ENCODE results near the gene TRPV2.

DNA sequence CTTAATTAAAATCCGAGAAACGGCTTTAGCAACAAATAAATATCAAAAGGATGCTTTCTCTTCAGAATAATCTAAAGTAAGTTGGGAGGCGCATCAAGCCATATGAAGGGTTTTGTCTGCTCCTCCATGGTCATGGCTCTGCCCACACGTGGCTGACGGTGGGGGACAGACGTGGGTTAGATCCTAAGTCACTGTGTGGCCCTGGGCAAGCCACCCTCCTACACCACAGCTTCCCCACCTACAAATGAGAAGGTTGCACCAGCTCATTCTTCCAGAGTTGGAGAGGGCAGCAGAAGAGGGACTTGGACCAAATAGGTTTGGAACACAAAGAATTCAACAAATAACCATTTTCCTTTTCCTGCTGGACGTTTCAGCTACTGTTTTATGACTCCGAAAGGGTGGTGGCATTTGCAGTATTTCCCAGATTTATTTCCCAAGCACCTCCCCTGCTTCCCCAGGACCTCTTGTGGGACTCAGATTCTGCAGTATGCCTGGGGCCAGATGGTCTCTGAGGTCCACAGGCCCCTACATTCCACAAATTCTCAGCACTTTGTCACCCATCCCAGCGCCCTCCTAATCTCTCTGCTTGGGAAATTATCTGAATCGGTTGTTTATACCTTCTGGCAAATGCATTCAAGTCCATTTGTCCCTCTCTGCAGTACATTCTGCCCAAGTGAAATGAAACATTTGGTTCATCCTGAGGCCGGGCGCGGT, 58.8 kb downstream of the TRPV2 start:
- TF ChIP-seq TAF1 (IDR thresholded peaks at IDR 0.05; ENCODE audit: borderline replicate concordance, low read depth, low read length) (no peak), POLR2A (IDR thresholded peaks at IDR 0.05; ENCODE audit: low read depth, low read length) (no peak)
